HG03159 (cell line): ENCODE results near the gene PFKL.
"Not testable (repeated sequence)": the region's sequence is repeated elsewhere in the genome, so short reads cannot be mapped to it uniquely, and the experiment has no call there.

Experiments
- ATAC-seq: cut with Tn5 transposase; IDR thresholded peaks from one replicate; pipeline ENCODE4 v1.9.1; 2021; ENCODE audit warnings: mild to moderate bottlenecking, moderate library complexity; ENCODE audit not compliant: unreplicated experiment

Gene PFKL

DNA sequence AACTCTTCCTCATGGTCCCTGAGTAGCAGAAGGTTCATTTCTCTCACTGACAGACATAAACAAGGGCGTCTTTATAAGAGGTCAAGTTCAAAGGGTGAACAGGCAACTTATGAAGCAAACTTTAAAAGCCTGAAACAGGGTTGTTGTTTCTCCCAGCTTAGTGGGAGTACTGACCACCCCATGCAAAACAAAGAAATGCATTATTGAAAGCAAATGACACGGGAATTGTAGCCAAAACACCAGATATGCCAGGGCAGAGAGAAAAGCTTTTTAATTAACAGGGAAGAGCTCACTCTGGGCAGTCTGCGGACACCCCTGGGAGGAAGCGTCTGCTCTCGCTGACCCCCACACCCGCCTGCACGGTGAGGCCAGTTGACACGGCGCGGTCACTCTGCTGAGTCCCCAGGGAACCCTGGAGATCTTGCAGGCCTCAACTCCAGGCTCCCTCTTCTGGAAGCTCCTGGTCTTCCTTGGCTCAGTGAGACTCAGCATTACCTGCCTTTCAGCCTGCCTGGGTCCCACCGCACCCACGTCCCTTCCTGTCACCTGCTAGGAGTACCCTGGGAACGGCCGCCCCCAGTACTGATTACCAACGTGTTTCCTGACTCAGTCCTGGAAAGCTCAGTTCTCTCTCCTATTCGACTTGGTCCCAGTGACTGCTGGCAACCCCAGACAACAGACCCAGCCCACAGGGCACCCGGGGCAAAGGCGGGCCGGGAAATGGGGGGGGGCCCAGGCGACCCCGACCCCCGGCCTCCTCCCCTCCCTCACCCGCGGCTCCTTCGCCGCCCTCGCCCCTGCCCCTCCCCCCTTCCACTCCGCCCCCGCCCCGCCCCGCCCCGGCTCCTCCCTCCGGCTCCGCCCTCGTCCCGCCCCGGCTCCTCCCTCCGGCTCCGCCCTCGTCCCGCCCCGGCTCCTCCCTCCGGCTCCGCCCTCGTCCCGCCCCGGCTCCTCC is 38.4 kb downstream of the PFKL start:
- ATAC-seq: no peak

DNA sequence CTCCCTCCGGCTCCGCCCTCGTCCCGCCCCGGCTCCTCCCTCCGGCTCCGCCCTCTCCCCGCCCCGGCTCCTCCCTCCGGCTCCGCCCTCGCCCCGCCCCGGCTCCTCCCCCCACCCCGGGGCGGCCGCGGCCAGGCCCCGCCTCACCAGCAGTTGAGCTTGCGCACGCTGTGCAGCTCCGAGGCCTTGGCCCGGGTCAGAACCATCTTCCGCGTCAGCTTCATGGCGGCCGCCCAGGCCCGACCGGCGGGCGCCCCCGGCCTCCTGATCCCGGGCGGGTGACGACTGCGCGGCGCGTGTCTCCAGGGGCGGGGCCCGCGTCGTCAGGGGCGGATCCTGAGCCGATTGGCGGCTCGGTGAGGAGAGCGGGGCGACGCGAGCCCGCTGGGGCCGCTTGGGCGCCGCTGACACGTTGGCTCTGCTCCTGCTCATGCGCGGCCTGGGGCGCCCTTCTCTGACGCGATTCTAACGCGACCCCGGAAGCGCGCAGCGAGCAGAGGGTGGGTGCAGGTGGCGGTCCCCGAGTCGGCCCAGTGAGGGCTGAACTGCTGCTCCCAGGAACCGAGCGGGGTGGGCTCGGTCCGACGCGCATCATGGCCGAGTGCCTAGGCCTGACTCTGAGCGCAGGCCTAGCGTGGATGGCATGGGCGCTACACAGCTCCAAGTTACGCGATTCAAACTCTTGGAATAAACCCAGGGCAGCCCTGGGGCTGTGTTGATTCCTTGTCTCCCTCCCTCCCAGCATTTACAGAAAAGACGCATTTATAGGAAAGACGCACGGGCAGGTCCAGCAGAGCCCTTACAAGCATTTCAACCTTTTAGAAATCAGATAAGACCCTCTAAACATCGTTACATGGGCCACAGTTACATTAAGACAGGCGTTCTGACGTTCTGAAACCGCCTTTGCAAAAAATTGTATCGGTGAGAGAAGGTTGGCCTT is 39.4 kb downstream of the PFKL start, which contains the start of gene CFAP410:
Gene CFAP410 (minus strand): TSS at position 420 of the 940 bp plus-strand sequence. CDS start 196 bp downstream, at position 224.
- peak; percentile 83 for ATAC-seq

DNA sequence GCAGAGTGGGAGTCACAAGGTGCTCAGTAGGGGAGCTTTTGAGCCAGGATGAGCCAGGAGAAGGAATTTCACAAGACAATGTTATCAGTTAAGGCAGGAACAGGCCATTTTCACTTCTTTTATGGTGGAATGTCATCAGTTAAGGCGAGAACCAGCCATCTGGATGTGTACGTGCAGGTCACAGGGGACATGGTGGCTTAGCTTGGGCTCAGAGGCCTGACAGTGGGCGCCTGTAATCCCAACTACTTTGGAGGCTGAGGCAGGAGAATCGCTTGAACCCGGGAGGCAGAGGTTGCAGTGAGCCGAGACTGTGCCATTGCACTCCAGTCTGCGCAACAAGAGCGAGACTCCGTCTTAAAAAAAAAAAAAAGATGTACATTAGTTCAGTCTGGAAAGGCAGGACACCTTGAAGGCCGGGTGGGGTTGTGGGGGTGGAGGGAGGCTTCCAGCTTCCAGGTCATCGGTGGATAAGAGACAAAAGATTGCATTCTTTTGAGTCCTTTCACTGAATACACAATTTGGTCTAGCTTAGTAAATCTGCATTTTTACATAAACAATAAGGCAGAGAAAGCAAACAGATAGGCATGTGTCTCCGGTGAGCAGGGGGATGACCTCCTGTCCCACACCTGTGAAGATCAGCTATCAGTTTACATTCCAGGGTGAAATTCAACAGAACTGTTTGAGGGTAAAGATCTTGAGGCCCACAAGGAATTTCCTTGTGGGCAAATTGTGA is 42.0 kb downstream of the PFKL start:
- ATAC-seq: not testable (repeated sequence)

DNA sequence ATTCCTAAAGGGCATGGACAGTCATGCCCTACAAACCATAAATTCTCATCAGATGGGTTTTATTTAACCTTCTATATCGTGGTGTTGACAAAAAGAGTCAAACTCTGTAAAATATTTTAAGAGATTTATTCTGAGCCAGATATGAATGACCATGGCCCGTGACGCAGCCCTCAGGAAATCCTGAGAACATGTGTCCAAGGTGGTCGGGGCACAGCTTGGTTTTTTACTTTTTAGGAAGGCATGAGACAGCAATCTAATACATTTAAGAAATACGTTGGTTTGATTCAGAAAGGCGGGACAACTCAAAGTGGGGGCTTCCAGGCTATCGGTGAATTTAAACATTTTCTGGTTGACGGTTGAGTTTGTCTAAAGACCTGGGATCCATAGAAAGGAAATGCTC is 43.1 kb downstream of the PFKL start:
- ATAC-seq: not testable (repeated sequence)

DNA sequence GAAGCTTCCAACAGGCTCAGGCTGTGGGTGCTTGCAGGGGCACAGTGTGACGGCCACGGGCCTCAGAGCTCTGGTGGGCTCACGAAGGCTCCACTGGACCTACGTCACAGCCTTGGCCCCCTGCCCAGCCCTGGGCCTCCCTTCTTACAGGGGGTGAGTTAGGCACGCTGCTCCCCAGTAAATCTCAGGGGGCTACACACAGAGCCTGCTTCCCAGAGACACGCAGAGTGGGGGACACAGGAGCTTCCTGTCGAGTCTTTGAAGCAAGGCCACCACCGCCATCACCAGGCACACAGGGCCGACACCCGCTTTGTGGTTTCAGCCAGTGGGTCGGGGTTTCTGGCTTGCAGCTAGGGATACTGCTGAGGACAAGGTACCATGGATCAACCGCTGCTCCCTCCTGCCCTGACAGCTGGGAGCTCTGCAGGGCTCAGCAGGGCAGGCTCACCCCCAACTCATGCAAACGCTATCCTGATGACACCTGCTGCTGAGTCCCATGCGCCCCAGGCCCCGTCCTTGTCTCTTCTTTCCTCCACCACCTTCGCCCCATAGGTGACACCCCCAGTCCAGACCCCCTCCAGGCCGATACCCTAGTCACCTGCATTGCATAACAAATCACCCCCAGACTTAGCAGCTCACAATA is 44.8 kb downstream of the PFKL start:
- ATAC-seq: no peak

DNA sequence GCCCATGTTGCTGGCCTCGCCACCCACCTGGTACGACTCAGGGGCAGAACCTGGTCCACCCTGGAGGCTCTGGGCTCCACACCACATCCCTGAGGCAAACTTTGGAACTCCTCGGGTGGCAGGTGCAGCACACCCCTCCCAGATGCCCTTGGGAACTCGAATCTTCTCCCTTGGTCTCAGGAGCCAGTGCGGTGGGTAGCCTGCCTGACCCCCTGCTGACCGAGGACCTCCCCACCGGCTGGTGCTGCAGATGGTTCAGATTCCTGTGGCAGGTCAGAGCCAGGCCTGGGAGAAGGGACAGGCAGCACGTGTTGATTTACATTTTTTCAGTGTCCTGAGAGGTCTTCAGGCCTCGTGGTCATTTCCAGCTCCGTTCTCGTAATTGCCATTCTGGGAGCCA is 45.6 kb downstream of the PFKL start:
- no peak for ATAC-seq

DNA sequence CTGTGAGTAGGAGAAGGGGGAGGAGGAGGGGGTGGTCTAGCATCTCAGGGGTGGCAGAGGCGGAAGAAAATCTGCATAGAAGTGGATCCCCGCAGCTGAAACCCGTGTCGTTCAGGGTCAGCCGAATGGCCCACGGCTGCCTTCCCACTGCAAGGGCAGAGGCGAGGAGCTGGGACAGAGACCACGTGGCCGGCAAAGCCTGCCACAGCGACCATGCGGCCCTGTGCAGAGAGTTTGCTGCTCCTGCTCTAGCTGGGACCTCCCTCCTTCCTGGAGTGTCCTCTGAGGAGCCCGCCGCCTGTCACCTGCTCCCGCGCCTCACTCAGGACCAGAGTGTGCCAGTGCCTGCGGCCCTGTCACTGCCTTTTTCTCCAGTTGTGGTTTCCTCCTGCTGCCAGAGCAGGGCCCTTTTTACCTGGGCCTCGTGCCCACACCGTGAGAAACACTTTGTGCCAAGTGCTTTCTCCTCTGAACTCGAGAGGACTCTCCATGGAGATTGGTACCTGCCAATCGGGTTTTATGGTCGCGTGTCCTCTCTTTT is 48.1 kb downstream of the PFKL start:
- ATAC-seq: no peak

DNA sequence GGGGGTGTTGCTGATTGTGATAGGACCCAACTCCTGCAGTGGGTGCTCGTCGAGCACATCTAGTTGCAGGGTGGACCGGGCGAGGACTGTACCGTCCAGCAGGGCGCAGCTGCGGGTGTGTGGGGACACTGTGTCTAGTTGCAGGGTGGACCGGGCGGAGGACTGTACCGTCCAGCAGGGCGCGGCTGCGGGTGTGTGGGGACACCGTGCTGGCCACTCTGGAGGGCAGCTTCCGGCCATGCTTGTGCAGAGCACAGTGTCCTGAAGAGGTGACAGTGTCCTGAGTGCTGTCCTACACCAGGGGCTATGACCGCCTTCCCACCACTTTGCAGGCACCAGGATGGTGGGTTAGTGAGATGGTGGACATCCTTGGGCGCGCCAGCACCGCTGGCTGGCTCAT is 49.0 kb downstream of the PFKL start:
- no peak for ATAC-seq

DNA sequence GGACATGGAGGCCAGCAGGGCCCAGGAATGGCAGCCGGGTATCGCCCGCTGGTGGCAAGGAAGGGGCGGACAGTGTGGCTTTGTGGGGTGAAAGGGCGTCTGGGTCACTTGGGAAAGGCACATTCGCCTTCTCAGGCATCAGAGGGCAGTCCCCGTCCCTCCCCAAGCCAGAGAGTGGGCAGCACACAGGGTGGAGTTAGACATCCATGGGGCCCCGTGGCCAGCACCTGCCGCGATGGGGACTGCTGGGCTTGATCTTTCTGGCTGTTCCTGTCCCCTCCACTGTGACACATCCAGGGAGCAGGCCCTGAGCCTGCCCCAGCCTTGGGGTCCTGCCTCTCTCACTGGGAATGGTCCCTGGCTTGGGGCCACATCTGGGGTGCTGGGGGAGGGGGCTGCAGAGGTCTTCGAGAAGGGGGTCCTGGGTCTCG is 49.6 kb downstream of the PFKL start:
- no peak for ATAC-seq

DNA sequence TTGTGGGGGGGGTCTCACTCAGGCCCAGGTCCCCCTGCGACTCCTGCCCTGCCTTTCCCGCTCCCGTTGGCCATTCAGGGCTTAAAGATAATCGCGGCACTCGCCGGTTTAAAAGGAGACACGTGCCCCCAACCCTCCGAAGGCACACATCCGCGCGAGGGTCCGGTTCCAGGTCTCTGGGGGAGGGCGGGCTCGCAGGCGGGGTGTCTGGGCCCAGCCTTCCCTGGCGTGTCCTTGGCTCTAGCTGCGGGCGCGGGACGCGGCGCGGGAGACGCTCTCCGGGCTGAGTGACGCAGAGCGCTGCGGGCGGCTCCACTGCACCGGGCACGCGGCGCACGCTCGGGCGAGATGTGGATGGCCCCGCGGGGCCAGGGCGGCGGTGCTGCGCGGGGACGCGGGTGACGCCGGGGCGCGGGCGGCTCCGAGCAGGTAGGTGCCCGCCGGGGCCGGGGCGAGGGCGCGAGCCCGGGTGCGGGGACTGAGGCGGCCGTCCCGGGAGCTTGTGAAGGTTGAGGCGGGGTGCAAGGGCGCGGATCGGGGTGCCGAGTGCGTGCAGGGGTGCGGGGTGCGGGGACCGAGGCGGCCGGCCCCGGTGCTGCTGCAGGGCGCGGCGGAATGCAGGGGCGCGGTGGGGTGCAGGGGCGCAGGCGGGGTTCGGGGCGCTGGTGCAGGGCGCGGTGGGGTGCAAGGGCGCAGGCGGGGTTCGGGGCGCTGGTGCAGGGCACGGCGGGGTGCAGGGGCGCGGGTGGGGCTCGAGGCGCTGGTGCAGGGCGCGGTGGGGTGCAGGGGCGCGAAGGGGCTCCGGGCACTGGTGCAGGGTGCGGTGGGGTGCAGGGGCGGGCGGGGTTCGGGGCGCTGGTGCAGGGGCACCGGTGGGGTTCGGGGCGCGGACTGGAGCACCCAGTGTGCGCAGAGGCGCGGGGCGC is 50.3 kb downstream of the PFKL start:
- no peak for ATAC-seq

DNA sequence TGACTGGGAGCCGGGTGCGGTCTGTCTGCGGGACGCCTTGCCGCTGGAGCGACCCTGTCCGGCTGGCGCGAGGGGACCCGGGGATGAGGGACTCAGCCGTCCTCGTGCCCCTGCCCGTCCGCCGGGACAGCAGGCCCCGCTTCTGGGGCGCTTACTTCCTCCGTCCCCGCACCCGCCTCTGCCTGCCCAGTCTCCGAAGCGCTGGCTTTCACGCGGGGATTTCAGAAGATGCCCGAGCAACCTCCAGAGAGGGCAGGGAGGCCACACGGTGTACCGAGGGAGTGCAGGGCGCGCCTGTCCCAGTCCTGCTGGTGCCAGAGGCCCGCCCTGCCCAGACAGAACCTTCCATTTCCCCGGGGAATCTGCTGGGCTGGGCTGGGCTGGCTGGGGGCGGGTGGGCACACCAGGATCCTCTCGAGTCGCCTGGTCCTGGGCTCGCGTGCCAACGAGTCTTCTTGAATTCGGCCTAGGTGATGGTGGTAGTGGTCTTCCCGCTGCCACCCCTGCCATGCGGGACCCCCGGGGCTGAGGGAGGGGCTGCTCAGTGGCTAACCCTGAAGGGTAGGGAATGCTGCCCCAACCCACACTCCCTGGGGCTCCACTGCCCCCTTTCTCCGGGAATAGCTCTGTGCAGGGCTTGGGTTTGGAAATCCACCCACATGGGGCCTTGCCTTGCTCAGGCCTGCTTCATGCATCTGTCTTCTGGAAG is 51.1 kb downstream of the PFKL start:
- ATAC-seq: no peak

DNA sequence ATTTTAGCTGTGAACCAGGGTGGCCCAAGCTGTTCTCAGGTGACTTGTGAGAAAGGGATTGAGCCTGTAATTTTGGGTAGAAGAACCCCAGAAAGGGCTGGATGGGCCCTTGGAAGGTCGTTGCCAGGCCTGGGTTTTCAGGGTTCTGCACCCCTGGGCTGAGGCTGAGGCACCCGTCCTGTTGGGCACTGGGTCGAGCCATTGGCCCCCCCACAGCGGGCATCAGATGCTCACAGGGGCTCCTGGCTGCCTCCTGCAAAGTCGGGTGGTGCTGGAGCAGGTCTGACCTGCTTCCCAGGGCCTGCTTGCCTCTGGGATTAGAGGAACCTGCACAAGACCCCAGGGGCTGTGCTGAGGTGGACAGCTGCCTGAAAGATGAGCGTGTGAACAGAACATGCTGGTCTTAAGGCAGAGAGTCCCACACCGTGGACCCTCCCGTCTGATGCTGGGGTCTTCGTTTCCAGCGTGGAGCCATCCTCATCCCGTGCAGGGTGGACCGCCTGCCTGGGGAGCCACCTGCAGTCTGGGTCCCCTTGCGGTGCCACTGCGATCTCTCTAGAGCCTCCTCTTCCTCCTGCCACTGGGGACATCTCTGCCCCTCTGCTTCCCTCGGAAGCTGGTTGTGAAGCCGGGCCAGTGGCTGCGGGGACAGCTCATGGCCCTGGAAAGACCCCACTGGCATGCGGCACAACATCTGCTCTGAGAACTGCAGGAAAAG is 51.8 kb downstream of the PFKL start:
- no peak for ATAC-seq

DNA sequence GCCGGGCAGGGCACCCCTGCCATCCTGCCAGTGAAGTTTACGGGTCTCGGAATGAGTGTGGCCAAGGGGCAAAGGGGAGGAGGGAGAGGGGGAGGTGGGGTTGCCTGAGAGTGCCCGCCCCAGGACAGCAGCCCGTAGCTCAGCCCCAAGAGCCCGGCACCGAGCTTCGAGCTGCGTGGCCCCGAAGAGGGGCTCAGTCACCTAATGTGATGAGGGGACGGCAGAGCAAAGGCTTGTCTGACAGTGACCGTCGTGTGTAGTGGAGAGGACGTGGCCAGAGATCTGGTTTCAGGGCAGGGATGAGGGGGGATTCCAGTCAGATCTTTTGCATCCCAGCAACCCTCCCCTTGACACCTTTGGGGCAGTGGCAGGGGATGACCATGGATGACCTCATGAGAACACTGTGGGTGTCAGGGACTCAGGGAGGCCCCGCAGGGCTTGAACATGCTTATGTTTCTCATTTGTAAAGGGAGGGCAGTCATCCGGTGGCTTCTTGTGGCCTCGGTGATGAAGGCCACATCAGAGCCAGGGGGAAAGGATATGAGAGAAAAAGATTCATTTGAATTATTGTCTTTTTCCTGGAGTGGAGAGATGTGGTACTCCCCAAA is 52.5 kb downstream of the PFKL start:
- ATAC-seq: no peak

DNA sequence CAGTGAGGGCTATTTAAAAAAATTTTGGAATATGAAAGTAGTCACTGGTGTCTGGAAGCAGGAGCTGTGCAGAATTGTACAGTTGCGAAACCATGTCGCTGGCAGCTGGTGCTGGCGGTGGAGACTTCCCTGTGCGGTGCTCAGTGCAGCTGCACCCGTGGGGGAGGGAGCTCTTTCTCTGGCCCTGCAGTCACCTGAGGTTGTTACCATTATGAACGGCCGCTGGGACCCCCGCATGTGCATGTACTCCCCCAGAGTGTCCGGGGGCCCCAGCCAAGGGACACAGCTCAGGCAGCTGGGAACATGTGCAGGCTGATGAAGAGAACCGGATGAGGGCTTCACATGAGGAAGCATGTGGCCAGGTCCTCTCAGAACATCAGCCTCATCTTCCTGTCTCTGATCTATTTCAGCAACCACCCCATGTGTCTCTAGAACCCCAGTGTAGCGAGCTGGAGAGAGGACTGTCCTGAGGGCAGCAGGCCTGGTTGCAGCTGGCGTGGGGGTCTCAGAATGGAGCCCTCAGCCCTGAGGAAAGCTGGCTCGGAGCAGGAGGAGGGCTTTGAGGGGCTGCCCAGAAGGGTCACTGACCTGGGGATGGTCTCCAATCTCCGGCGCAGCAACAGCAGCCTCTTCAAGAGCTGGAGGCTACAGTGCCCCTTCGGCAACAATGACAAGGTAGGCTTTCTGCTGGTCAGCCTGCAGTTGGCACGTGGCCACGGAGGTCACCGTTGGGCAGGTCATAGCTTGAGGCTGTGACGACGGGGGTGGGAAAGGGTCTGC is 53.5 kb downstream of the PFKL start, which contains the start of gene TRPM2:
Gene TRPM2 (plus strand): TSS at position 431 of the 780 bp plus-strand sequence. CDS start 80 bp downstream, at position 511.
- ATAC-seq: no peak

DNA sequence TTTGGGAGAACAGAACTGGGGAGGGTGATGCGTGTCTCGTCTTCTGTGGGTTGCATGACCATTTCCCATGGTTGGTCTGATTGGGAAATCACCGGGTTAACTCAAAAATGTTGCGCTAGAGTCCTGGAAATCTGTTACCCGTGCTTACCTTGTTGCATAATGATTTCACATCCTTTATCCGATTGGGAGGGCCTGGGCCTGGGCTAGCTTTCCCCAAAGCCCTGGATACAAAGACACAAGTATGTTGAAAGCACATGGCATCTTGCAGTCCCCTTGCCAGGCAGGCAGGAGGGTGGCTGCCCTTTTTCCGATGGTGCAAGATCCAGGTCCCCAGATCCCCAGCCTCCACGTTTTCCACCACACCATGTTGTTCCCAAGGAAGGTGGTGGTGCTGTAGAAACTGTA is 54.1 kb downstream of the PFKL start:
- ATAC-seq: no peak
